GM23338 (cell line): ENCODE data around the gene DENND2C. TPM values are rescaled to one million over a fixed set of nuclear protein-coding genes. Genes with fewer than 3 reads are reported as not detected.

Experiments
- ATAC-seq: fragments of 200-7000 bp; cut with Tn5 transposase; 3 replicates; pipeline ENCODE4 v1.9.1; 2020
- DNase-seq: peaks from one replicate; pipeline ENCODE4 v3.0.0-alpha.2; 2015; ENCODE audit warnings: low spot score
- H2AFZ ChIP-seq: fragments of 200-600 bp; sonication (generic); 2 replicates; pipeline ENCODE4 v1.8.0; 2016; ENCODE audit warnings: antibody characterized with exemption, mild to moderate bottlenecking, moderate library complexity
- H3F3A ChIP-seq: fragments of 200-600 bp; sonication (generic); replicated peaks from 2 replicates; pipeline ENCODE4 v1.8.0; 2017; ENCODE audit warnings: antibody characterized with exemption, mixed run types, low read depth
- H3K27ac ChIP-seq: fragments of 200-600 bp; sonication (generic); 2 replicates; pipeline ENCODE4 v1.6.1; 2016; ENCODE audit warnings: low read depth
- H3K27me3 ChIP-seq: fragments of 200-600 bp; sonication (generic); 2 replicates; pipeline ENCODE4 v1.8.0; 2016; ENCODE audit warnings: mild to moderate bottlenecking, mixed run types, moderate library complexity; ENCODE audit not compliant: insufficient read depth
- H3K36me3 ChIP-seq: fragments of 200-600 bp; sonication (generic); 2 replicates; pipeline ENCODE4 v1.8.0; 2016; ENCODE audit warnings: mild to moderate bottlenecking; ENCODE audit not compliant: insufficient read depth
- H3K4me1 ChIP-seq: fragments of 200-600 bp; sonication (generic); 2 replicates; pipeline ENCODE4 v1.8.0; 2016; ENCODE audit warnings: mild to moderate bottlenecking, moderate library complexity; ENCODE audit not compliant: insufficient read depth
- H3K4me2 ChIP-seq: fragments of 200-600 bp; sonication (generic); 2 replicates; pipeline ENCODE4 v1.7.1; 2017; ENCODE audit warnings: mixed run types
- H3K4me3 ChIP-seq: fragments of 200-600 bp; sonication (generic); 2 replicates; pipeline ENCODE4 v1.6.1; 2016; ENCODE audit warnings: mixed run types
- H3K79me2 ChIP-seq: fragments of 200-600 bp; sonication (generic); replicated peaks from 2 replicates; pipeline ENCODE4 v1.8.0; 2017; ENCODE audit warnings: mild to moderate bottlenecking; ENCODE audit not compliant: insufficient read depth
- H3K9me2 ChIP-seq: fragments of 200-600 bp; sonication (generic); 2 replicates; pipeline ENCODE4 v1.8.0; 2017; ENCODE audit not compliant: insufficient read depth
- H4K20me1 ChIP-seq: fragments of 200-600 bp; sonication (generic); replicated peaks from 2 replicates; pipeline ENCODE4 v1.8.0; 2017; ENCODE audit warnings: mild to moderate bottlenecking; ENCODE audit not compliant: insufficient read depth
- H3K27ac Mint-ChIP-seq: 2 replicates; pipeline ENCODE4 v1.8.0; 2020; ENCODE audit warnings: inconsistent platforms, mild to moderate bottlenecking, moderate library complexity, mixed read lengths
- H3K27me3 Mint-ChIP-seq: 3 replicates; pipeline ENCODE4 v1.8.0; 2022; ENCODE audit warnings: low read depth, mild to moderate bottlenecking, moderate library complexity, mixed read lengths, inconsistent platforms; ENCODE audit not compliant: insufficient read depth, poor library complexity
- H3K36me3 Mint-ChIP-seq: 3 replicates; pipeline ENCODE4 v1.8.0; 2021; ENCODE audit warnings: low read depth, mild to moderate bottlenecking, inconsistent platforms, moderate library complexity, mixed read lengths
- H3K4me1 Mint-ChIP-seq: 3 replicates; pipeline ENCODE4 v1.8.0; 2020; ENCODE audit warnings: mild to moderate bottlenecking, inconsistent platforms, mixed read lengths
- H3K4me3 Mint-ChIP-seq: 3 replicates; pipeline ENCODE4 v1.8.0; 2021; ENCODE audit warnings: moderate library complexity, mild to moderate bottlenecking, inconsistent platforms, mixed read lengths
- H3K9me3 Mint-ChIP-seq: 3 replicates; pipeline ENCODE4 v1.8.0; 2020; ENCODE audit warnings: moderate library complexity, mild to moderate bottlenecking, inconsistent platforms, mixed read lengths
- CREB1 ChIP-seq: fragments of 250-450 bp; sonication (Bioruptor Pico); IDR thresholded peaks from 2 replicates; pipeline ENCODE4 v1.5.0; 2020; ENCODE audit warnings: low read depth, mild to moderate bottlenecking, moderate library complexity
- NANOG ChIP-seq: IDR thresholded peaks from 2 replicates; pipeline ENCODE4 v1.6.1; 2016; ENCODE audit warnings: antibody characterized with exemption, borderline replicate concordance
- POLR2AphosphoS5 ChIP-seq: IDR thresholded peaks from 2 replicates; pipeline ENCODE4 v1.6.1; 2016; ENCODE audit warnings: antibody characterized with exemption, low read depth
- STAT1 ChIP-seq: IDR thresholded peaks from one replicate; pipeline ENCODE4 v1.6.1; 2016; ENCODE audit warnings: antibody characterized with exemption; ENCODE audit not compliant: unreplicated experiment
- ZNF114 ChIP-seq: fragments of 250-450 bp; sonication (Bioruptor Pico); IDR thresholded peaks from 2 replicates; pipeline ENCODE4 v1.5.0; 2020; ENCODE audit warnings: mild to moderate bottlenecking, moderate library complexity
- ZNF331 ChIP-seq: fragments of 250-450 bp; sonication (Bioruptor Pico); IDR thresholded peaks from 2 replicates; pipeline ENCODE4 v1.5.0; 2020; ENCODE audit warnings: low read depth, mild to moderate bottlenecking, moderate library complexity
- ZNF462 ChIP-seq: fragments of 250-450 bp; sonication (Bioruptor Pico); IDR thresholded peaks from 2 replicates; pipeline ENCODE4 v1.5.0; 2020; ENCODE audit warnings: mild to moderate bottlenecking, moderate library complexity
- polyA plus RNA-seq: library from polyadenylated mRNA; unstranded; fragments of >200 nt; fragmentation: Nextera tagmentation; extraction: Ambion mirVana; gene quantifications from 2 replicates; pipeline ENCODE4 v1.2.1, GENCODE V29; 2016
- total RNA-seq: library from RNA; depleted of rRNA; stranded (reverse); fragments of >200 nt; shearing (Covaris generic); gene quantifications from 2 replicates; pipeline ENCODE4 v1.2.3, GENCODE V29; 2014
- TF ChIP-seq, protein P1 (sequence below): IDR thresholded peaks from one replicate; pipeline ENCODE4 v1.6.1; 2018; ENCODE audit warnings: antibody characterized with exemption; ENCODE audit not compliant: unreplicated experiment
- TF ChIP-seq, protein P2 (sequence below): IDR thresholded peaks from 2 replicates; pipeline ENCODE4 v1.6.1; 2016; ENCODE audit warnings: antibody characterized with exemption

Gene DENND2C
- total and polyA plus RNA-seq, 2 experiments from 2014 or later = 4.1 to 7.0 TPM

DNA sequence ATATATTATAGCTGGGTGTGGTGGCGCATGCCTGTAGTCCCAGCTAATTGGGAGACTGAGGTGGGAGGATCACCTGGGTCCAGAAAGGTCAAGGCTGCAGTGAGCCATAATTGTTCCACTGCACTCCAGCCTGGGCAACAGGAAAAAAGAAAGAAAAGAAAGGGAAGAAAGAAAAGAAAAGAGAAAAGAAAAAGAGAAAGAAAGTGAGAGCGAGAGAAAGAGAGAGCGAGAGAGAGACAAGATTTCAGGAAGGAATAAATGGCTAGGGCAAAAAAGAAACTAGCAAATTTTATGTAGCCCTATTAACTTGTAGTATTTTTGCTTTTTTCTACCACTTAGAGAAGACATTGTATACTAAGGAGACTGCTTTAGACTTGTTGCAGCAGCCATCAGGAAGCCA, 40.5 kb upstream of the DENND2C start (continued):
- TF ChIP-seq, protein P1, sequence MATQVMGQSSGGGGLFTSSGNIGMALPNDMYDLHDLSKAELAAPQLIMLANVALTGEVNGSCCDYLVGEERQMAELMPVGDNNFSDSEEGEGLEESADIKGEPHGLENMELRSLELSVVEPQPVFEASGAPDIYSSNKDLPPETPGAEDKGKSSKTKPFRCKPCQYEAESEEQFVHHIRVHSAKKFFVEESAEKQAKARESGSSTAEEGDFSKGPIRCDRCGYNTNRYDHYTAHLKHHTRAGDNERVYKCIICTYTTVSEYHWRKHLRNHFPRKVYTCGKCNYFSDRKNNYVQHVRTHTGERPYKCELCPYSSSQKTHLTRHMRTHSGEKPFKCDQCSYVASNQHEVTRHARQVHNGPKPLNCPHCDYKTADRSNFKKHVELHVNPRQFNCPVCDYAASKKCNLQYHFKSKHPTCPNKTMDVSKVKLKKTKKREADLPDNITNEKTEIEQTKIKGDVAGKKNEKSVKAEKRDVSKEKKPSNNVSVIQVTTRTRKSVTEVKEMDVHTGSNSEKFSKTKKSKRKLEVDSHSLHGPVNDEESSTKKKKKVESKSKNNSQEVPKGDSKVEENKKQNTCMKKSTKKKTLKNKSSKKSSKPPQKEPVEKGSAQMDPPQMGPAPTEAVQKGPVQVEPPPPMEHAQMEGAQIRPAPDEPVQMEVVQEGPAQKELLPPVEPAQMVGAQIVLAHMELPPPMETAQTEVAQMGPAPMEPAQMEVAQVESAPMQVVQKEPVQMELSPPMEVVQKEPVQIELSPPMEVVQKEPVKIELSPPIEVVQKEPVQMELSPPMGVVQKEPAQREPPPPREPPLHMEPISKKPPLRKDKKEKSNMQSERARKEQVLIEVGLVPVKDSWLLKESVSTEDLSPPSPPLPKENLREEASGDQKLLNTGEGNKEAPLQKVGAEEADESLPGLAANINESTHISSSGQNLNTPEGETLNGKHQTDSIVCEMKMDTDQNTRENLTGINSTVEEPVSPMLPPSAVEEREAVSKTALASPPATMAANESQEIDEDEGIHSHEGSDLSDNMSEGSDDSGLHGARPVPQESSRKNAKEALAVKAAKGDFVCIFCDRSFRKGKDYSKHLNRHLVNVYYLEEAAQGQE = no peak
- TF ChIP-seq CREB1 (CRISPR knock-in tag) (no peak), ZNF462 (no peak)

GRCh38 chr1:114707604-114708003, 37.8 kb upstream of the DENND2C start:
- H3K4me3 Mint-ChIP-seq = no peak overlapping the region
- no peak for TF ChIP-seq NANOG
- no peak for TF ChIP-seq STAT1
- TF ChIP-seq ZNF331 (CRISPR knock-in tag) = no peak
- TF ChIP-seq, protein P1 = no peak
- no peak for TF ChIP-seq ZNF114 (CRISPR knock-in tag)
- TF ChIP-seq, protein P2, sequence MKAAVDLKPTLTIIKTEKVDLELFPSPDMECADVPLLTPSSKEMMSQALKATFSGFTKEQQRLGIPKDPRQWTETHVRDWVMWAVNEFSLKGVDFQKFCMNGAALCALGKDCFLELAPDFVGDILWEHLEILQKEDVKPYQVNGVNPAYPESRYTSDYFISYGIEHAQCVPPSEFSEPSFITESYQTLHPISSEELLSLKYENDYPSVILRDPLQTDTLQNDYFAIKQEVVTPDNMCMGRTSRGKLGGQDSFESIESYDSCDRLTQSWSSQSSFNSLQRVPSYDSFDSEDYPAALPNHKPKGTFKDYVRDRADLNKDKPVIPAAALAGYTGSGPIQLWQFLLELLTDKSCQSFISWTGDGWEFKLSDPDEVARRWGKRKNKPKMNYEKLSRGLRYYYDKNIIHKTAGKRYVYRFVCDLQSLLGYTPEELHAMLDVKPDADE = no peak
- TF ChIP-seq POLR2AphosphoS5 = no peak

More at GRCh38 chr1:114707604-114708003, 37.8 kb upstream of the DENND2C start:
- H3K27ac Mint-ChIP-seq = no peak overlapping the region
- H3K27me3 ChIP-seq = no peaks in the 10 kb centered on the region
- no peaks in the 10 kb centered on the region; the same call in 1 of the 2 replicates for H3K79me2 ChIP-seq
- peaks cover 42% of the 10 kb centered on the region for H3K36me3 Mint-ChIP-seq
- H3K27ac ChIP-seq = no peak overlapping the region
- H3K9me2 ChIP-seq = no peaks in the 10 kb centered on the region
- no peaks in the 10 kb centered on the region for H3K4me1 ChIP-seq
- no peaks in the 10 kb centered on the region for H3K9me3 Mint-ChIP-seq
- H3K4me2 ChIP-seq = no peak overlapping the region
- H3K36me3 ChIP-seq = peaks cover 36% of the 10 kb centered on the region
- no peaks in the 10 kb centered on the region; the same call in 1 of the 2 replicates for H4K20me1 ChIP-seq
- ATAC-seq (no peak), DNase-seq (no peak)
- H3K4me3 ChIP-seq = no peak overlapping the region
- peaks cover 4% of the 10 kb centered on the region for H3K27me3 Mint-ChIP-seq
- H3F3A ChIP-seq = no peaks in the 10 kb centered on the region
- H3K4me1 Mint-ChIP-seq = no peaks in the 10 kb centered on the region
- H2AFZ ChIP-seq = no peak overlapping the region
